GM15510 (cell line): ENCODE data around the gene OPN1MW2.
"Not testable (repeated sequence)": the region's sequence is repeated elsewhere in the genome, so short reads cannot be mapped to it uniquely, and the experiment has no call there.

Experiments
- POLR2A ChIP-seq: IDR thresholded peaks from 3 replicates; pipeline ENCODE4 v1.6.1; 2011; ENCODE audit warnings: borderline replicate concordance; ENCODE audit not compliant: insufficient read length; ENCODE audit errors: extremely low read depth

The OPN1MW2 gene

GRCh38 chrX:154219456-154219855, at the start of gene OPN1MW2:
Gene OPN1MW2, plus strand, starts transcription at chrX:154219756. Its CDS starts 60 bp downstream, at chrX:154219816.
- TF ChIP-seq POLR2A = not testable (repeated sequence)

- TF ChIP-seq POLR2A = not testable (repeated sequence)
Measured at GRCh38 chrX:154182296-154182695, 37.3 kb upstream of the OPN1MW2 start, which contains the start of gene OPN1MW. Gene OPN1MW, plus strand, starts transcription at chrX:154182596. Its CDS starts 82 bp downstream, at chrX:154182678.

- TF ChIP-seq POLR2A = not testable (repeated sequence)
Measured at GRCh38 chrX:154257282-154257681, 37.7 kb downstream of the OPN1MW2 start, which contains the start of gene OPN1MW3. Gene OPN1MW3, plus strand, starts transcription at chrX:154257582. Its CDS starts 38 bp downstream, at chrX:154257620.
